A549 (cell line): ENCODE results near the gene ASB5. TPM values are rescaled to one million over a fixed set of nuclear protein-coding genes. Genes with fewer than 3 reads are reported as not detected.

Experiments
- ATAC-seq, 2 experiments: fragments of 200-7000 bp in 1 of 2; fragments of >200 bp in 1 of 2; cut with Nextera tagmentation in 1 of 2; cut with Tn5 transposase in 1 of 2; 3 replicates each; pipeline versions ENCODE4 v1.8.0 to v1.9.1; 2018 to 2020; ENCODE audit warnings: mild to moderate bottlenecking in 1 of 2, moderate library complexity in 1 of 2
- CTCF ChIA-PET: fragments of 300-600 bp; sonication (Branson Sonifier 250); formaldehyde crosslinking; extraction: SDS; loops from one replicate; lab custom pipeline; 2021; ENCODE audit warnings: antibody characterized with exemption, inconsistent platforms; lab: Yijun Ruan, JAX
- POLR2A ChIA-PET: fragments of 350-600 bp; formaldehyde crosslinking; extraction: SDS; loops from one replicate; lab custom pipeline; 2021; ENCODE audit warnings: antibody characterized with exemption, inconsistent platforms; lab: Yijun Ruan, JAX
- DNase-seq, 2 experiments: peaks; one replicate each; pipeline versions ENCODE4 v3.0.0 to v3.0.0-alpha.2; 2011 to 2016; ENCODE audit warnings: low read depth in 1 of 2, low spot score in 1 of 2
- FAIRE-seq: peaks from 2 replicates; lab custom pipeline; 2011; peaks lifted over from hg19 to GRCh38; lab: Jason Lieb, UNC
- H3K27ac ChIP-seq, 2 experiments: fragments of >200 bp; sonication (Bioruptor Twin); formaldehyde crosslinking; 3 replicates each; pipeline ENCODE4 v1.5.1; 2016 to 2017
- H3K4me1 ChIP-seq: fragments of >200 bp; sonication (Bioruptor Twin); formaldehyde crosslinking; 3 replicates; pipeline ENCODE4 v1.6.1; 2016
- H3K4me2 ChIP-seq: fragments of >200 bp; sonication (Bioruptor Twin); formaldehyde crosslinking; 3 replicates; pipeline ENCODE4 v1.6.1; 2016
- H3K4me3 ChIP-seq: fragments of >200 bp; sonication (Bioruptor Twin); formaldehyde crosslinking; 3 replicates; pipeline ENCODE4 v1.5.1; 2016
- H3K9me3 ChIP-seq: fragments of >200 bp; sonication (Bioruptor Twin); formaldehyde crosslinking; 3 replicates; pipeline ENCODE4 v1.6.1; 2016
- BHLHE40 ChIP-seq: IDR thresholded peaks from 2 replicates; pipeline ENCODE4 v1.6.1; 2012; ENCODE audit warnings: low read depth, low read length, inconsistent platforms
- CBX8 ChIP-seq: fragments of 200-600 bp; sonication (generic); IDR thresholded peaks from 2 replicates; pipeline ENCODE4 v1.6.1; 2016
- CHD2 ChIP-seq: fragments of 150-350 bp; IDR thresholded peaks from 2 replicates; pipeline ENCODE4 v1.6.1; 2014; ENCODE audit warnings: low read length; ENCODE audit not compliant: partially characterized antibody
- CHD4 ChIP-seq: fragments of 200-600 bp; sonication (generic); IDR thresholded peaks from 2 replicates; pipeline ENCODE4 v1.6.1; 2016; ENCODE audit warnings: antibody characterized with exemption, mild to moderate bottlenecking, borderline replicate concordance
- EHMT2 ChIP-seq: fragments of 200-600 bp; sonication (generic); IDR thresholded peaks from 2 replicates; pipeline ENCODE4 v1.6.1; 2016; ENCODE audit warnings: antibody characterized with exemption, low read depth, mild to moderate bottlenecking, moderate library complexity
- EP300 ChIP-seq, 2 experiments: fragments of >200 bp; sonication (Bioruptor Twin); formaldehyde crosslinking; IDR thresholded peaks; 2 replicates in 1 of 2; 3 replicates in 1 of 2; pipeline ENCODE4 v1.6.1; 2016 to 2017
- HDAC2 ChIP-seq: fragments of 200-600 bp; sonication (generic); IDR thresholded peaks from 2 replicates; pipeline ENCODE4 v1.6.1; 2016
- HEYL ChIP-seq: fragments of 250-450 bp; sonication (Bioruptor Pico); IDR thresholded peaks from 2 replicates; pipeline ENCODE4 v1.8.0; 2021; ENCODE audit warnings: mild to moderate bottlenecking, moderate library complexity
- HOXB5 ChIP-seq: fragments of 250-450 bp; sonication (Bioruptor Pico); IDR thresholded peaks from 2 replicates; pipeline ENCODE4 v1.5.0; 2020; ENCODE audit warnings: mild to moderate bottlenecking, moderate library complexity
- JUNB ChIP-seq: fragments of >200 bp; sonication (Bioruptor Twin); formaldehyde crosslinking; IDR thresholded peaks from 2 replicates; pipeline ENCODE4 v1.6.1; 2016
- KDM1A ChIP-seq: fragments of 200-600 bp; sonication (generic); IDR thresholded peaks from 2 replicates; pipeline ENCODE4 v1.6.1; 2016; ENCODE audit warnings: low read depth, mild to moderate bottlenecking
- MAFK ChIP-seq: fragments of 450-650 bp; IDR thresholded peaks from 2 replicates; pipeline ENCODE4 v1.6.1; 2014; ENCODE audit not compliant: partially characterized antibody
- NPAS2 ChIP-seq: fragments of 250-450 bp; sonication (Bioruptor Pico); IDR thresholded peaks from 2 replicates; pipeline ENCODE4 v1.8.0; 2022; ENCODE audit warnings: mild to moderate bottlenecking, moderate library complexity, borderline replicate concordance
- RAD21 ChIP-seq, 2 experiments: fragments of >200 bp in 1 of 2; sonication (Bioruptor Twin) in 1 of 2; formaldehyde crosslinking in 1 of 2; IDR thresholded peaks in 1 of 2; conservative IDR thresholded peaks in 1 of 2; 2 replicates in 1 of 2; 3 replicates in 1 of 2; pipeline ENCODE4 v1.6.1; 2012 to 2018; ENCODE audit warnings: inconsistent platforms in 1 of 2
- RFX5 ChIP-seq: fragments of 450-650 bp; IDR thresholded peaks from 2 replicates; pipeline ENCODE4 v1.7.1; 2014; ENCODE audit warnings: antibody characterized with exemption, mild to moderate bottlenecking, moderate library complexity
- RNF2 ChIP-seq: fragments of 200-600 bp; sonication (generic); IDR thresholded peaks from 2 replicates; pipeline ENCODE4 v1.6.1; 2016; ENCODE audit warnings: low read depth, mild to moderate bottlenecking, antibody characterized with exemption, moderate library complexity, borderline replicate concordance
- ZFP36 ChIP-seq: fragments of 450-650 bp; IDR thresholded peaks from 2 replicates; pipeline ENCODE4 v1.6.1; 2014; ENCODE audit warnings: borderline replicate concordance; ENCODE audit not compliant: partially characterized antibody
- ZNF302 ChIP-seq: fragments of 250-450 bp; sonication (Bioruptor Pico); IDR thresholded peaks from 2 replicates; pipeline ENCODE4 v1.9.0; 2021; ENCODE audit warnings: inconsistent platforms, mild to moderate bottlenecking, moderate library complexity
- WGBS: methylation state at CpG from one replicate; pipeline ENCODE4 v1.1.6; 2017; ENCODE audit errors: missing lambda C conversion rate; 5-methylcytosine and 5-hydroxymethylcytosine counted together
- polyA plus RNA-seq, 4 experiments: library from polyadenylated mRNA; depleted of rRNA in 3 of 4; stranded (reverse); fragments of >200 nt; fragmentation: RNase III in 1 of 4; extraction: RNeasy Plus Mini Kit Qiagen cat#74134 plus additional on column Dnase treatment in 1 of 4; gene quantifications; 2 replicates in 3 of 4; 3 replicates in 1 of 4; pipeline ENCODE4 v1.2.3, GENCODE V29; 2011 to 2017
- TF ChIP-seq, protein P1 (sequence below): fragments of >200 bp; sonication (Bioruptor Twin); formaldehyde crosslinking; IDR thresholded peaks from 2 replicates; pipeline ENCODE4 v1.6.1; 2016
- TF ChIP-seq, protein P2 (sequence below): IDR thresholded peaks from 2 replicates; pipeline ENCODE4 v1.6.1; 2012
- TF ChIP-seq, protein P3 (sequence below): fragments of 150-350 bp; IDR thresholded peaks from 2 replicates; pipeline ENCODE4 v1.6.1; 2014; ENCODE audit warnings: low read depth, mild to moderate bottlenecking, low read length
- TF ChIP-seq, protein P4 (sequence below): IDR thresholded peaks from 2 replicates; pipeline ENCODE4 v1.6.1; 2012; ENCODE audit warnings: low read depth, borderline replicate concordance
- TF ChIP-seq, protein P5 (sequence below): fragments of >200 bp; sonication (Bioruptor Twin); formaldehyde crosslinking; IDR thresholded peaks from 3 replicates; pipeline ENCODE4 v1.5.1; 2016
- TF ChIP-seq, protein P6 (sequence below): IDR thresholded peaks from 2 replicates; pipeline ENCODE4 v1.6.1; 2012
- TF ChIP-seq, protein P7 (sequence below): fragments of 250-450 bp; sonication (Bioruptor Pico); IDR thresholded peaks from 2 replicates; pipeline ENCODE4 v1.5.0; 2021; ENCODE audit warnings: mild to moderate bottlenecking, moderate library complexity, borderline replicate concordance

Gene ASB5
- polyA plus RNA-seq, 2 of the 4 experiments (the other 2 are of a cell fraction) = not detected

DNA sequence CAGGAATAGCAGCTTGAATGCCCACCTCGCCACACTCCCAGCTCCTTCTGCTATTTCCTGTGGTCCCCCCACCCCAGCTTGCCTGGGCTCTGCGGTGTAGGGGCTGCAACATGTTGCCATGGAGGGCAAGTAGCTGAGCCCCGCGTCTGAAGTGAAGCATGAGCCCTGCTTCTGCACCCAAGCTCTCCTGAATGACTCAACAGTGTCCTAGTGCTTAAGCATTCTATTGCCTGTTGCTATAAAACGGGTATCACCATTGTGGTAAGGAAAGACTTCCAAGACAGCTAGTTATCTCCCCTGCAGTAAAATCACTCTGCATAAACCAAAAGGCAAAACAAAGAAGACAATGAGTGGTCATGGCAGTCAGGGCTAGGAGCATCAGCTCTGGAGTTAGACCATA, 42.3 kb downstream of the ASB5 start:
- FAIRE-seq (no peak), ATAC-seq (no peak), DNase-seq (no peak)
- H3K27ac ChIP-seq = no peak overlapping the region
- ChIA-PET POLR2A (no interaction called here), CTCF (no interaction called here)
- no peak overlapping the region for H3K4me3 ChIP-seq
- no peak overlapping the region for H3K4me2 ChIP-seq
- H3K9me3 ChIP-seq = no peaks in the 10 kb centered on the region
- WGBS = 41% methylated on average over 5 of the region's 5 CpGs
- H3K4me1 ChIP-seq = no peaks in the 10 kb centered on the region
- no peak for TF ChIP-seq CBX8
- TF ChIP-seq, protein P1, sequence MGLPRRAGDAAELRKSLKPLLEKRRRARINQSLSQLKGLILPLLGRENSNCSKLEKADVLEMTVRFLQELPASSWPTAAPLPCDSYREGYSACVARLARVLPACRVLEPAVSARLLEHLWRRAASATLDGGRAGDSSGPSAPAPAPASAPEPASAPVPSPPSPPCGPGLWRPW = no peak
- no peak for TF ChIP-seq EHMT2
- TF ChIP-seq MAFK = no peak
- TF ChIP-seq ZFP36 = no peak
- TF ChIP-seq, protein P2, sequence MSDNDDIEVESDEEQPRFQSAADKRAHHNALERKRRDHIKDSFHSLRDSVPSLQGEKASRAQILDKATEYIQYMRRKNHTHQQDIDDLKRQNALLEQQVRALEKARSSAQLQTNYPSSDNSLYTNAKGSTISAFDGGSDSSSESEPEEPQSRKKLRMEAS = no peak
- no peak for TF ChIP-seq RFX5
- no peak for TF ChIP-seq RAD21 (conservative IDR thresholded peaks at IDR 0.05 in 1 of 2, IDR thresholded peaks at IDR 0.05 in 1 of 2)
- TF ChIP-seq, protein P3, sequence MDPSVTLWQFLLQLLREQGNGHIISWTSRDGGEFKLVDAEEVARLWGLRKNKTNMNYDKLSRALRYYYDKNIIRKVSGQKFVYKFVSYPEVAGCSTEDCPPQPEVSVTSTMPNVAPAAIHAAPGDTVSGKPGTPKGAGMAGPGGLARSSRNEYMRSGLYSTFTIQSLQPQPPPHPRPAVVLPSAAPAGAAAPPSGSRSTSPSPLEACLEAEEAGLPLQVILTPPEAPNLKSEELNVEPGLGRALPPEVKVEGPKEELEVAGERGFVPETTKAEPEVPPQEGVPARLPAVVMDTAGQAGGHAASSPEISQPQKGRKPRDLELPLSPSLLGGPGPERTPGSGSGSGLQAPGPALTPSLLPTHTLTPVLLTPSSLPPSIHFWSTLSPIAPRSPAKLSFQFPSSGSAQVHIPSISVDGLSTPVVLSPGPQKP = no peak
- TF ChIP-seq, protein P4, sequence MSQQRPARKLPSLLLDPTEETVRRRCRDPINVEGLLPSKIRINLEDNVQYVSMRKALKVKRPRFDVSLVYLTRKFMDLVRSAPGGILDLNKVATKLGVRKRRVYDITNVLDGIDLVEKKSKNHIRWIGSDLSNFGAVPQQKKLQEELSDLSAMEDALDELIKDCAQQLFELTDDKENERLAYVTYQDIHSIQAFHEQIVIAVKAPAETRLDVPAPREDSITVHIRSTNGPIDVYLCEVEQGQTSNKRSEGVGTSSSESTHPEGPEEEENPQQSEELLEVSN = no peak
- TF ChIP-seq KDM1A = no peak
- TF ChIP-seq BHLHE40 = no peak
- TF ChIP-seq, all 56 proteins: peak for 0

DNA sequence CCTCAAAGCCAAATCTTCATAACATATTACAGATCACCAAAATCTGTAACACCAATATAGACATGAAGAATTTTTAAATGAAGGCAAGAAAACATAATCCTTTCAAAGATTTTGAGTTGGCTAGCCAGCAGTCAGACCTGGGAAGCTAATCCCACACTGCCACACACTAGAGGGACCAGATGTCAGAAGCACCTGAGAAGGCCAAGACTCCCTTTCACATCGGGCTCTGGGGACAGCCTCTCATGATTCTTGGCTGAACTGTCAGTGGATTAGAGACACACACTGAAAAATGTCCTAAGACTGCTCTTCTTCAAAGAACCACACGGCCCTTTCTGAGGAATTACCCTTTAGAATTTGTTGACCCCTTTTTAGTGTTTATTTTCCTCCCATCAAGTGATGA, 45.5 kb downstream of the ASB5 start:
- ChIA-PET CTCF (interaction anchor here (1.5 kb wide), 1 partner anchor 15 kb away, joined by 3 read pairs; no protein-coding TSS in a partner anchor), POLR2A (no interaction called here)
- no peak for DNase-seq
- Histone ChIP-seq H3K27ac (no peak overlapping the region), H3K4me3 (no peak overlapping the region), H3K4me1 (no peaks in the 10 kb centered on the region), H3K9me3 (no peaks in the 10 kb centered on the region), H3K4me2 (no peak overlapping the region)
- FAIRE-seq = no peak
- no peak for ATAC-seq
- 49% methylated on average over 2 of the region's 2 CpGs for WGBS
- no peak for TF ChIP-seq CHD4
- TF ChIP-seq, protein P3 = no peak
- TF ChIP-seq HDAC2 = no peak
- TF ChIP-seq RNF2 = no peak
- TF ChIP-seq CHD2 = no peak
- no peak for TF ChIP-seq NPAS2

DNA sequence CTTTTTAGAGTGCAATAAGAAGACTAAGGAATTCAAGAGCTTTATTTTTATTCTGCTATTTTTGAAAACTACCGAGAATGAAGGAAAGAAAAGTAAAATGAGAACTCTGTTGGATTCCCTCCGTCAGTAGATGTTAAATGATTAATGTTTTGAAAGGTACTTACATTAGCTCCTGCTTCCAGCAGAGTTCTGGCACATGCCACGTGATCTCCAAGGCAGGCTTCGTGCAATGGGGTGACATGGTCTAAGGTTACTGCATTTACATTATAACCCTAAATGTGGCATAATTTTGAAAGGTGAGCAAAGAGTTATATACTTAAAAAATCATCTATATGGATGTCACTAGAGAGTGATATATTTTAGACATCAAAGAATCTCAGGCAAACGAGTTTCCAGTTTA, 46.9 kb downstream of the ASB5 start:
- Histone ChIP-seq H3K9me3 (no peaks in the 10 kb centered on the region), H3K4me1 (no peaks in the 10 kb centered on the region), H3K4me3 (no peak overlapping the region), H3K4me2 (no peak overlapping the region), H3K27ac (no peak overlapping the region)
- ChIA-PET CTCF (no interaction called here), POLR2A (no interaction called here)
- ATAC-seq (no peak), FAIRE-seq (no peak), DNase-seq (no peak)
- WGBS = 54% methylated on average over 5 of the region's 5 CpGs
- TF ChIP-seq MAFK (no peak), RAD21 (conservative IDR thresholded peaks at IDR 0.05 in 1 of 2, IDR thresholded peaks at IDR 0.05 in 1 of 2) (no peak), HEYL (CRISPR knock-in tag) (no peak), HOXB5 (CRISPR knock-in tag) (no peak), NPAS2 (no peak), EHMT2 (no peak), ZNF302 (CRISPR knock-in tag) (no peak), ZFP36 (no peak), JUNB (no peak), EP300 (IDR thresholded peaks at IDR 0.05) (no peak)
- TF ChIP-seq, protein P5, sequence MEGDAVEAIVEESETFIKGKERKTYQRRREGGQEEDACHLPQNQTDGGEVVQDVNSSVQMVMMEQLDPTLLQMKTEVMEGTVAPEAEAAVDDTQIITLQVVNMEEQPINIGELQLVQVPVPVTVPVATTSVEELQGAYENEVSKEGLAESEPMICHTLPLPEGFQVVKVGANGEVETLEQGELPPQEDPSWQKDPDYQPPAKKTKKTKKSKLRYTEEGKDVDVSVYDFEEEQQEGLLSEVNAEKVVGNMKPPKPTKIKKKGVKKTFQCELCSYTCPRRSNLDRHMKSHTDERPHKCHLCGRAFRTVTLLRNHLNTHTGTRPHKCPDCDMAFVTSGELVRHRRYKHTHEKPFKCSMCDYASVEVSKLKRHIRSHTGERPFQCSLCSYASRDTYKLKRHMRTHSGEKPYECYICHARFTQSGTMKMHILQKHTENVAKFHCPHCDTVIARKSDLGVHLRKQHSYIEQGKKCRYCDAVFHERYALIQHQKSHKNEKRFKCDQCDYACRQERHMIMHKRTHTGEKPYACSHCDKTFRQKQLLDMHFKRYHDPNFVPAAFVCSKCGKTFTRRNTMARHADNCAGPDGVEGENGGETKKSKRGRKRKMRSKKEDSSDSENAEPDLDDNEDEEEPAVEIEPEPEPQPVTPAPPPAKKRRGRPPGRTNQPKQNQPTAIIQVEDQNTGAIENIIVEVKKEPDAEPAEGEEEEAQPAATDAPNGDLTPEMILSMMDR = no peak
- TF ChIP-seq, protein P6, sequence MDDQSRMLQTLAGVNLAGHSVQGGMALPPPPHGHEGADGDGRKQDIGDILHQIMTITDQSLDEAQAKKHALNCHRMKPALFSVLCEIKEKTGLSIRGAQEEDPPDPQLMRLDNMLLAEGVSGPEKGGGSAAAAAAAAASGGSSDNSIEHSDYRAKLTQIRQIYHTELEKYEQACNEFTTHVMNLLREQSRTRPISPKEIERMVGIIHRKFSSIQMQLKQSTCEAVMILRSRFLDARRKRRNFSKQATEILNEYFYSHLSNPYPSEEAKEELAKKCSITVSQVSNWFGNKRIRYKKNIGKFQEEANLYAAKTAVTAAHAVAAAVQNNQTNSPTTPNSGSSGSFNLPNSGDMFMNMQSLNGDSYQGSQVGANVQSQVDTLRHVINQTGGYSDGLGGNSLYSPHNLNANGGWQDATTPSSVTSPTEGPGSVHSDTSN = no peak
- TF ChIP-seq, protein P7, sequence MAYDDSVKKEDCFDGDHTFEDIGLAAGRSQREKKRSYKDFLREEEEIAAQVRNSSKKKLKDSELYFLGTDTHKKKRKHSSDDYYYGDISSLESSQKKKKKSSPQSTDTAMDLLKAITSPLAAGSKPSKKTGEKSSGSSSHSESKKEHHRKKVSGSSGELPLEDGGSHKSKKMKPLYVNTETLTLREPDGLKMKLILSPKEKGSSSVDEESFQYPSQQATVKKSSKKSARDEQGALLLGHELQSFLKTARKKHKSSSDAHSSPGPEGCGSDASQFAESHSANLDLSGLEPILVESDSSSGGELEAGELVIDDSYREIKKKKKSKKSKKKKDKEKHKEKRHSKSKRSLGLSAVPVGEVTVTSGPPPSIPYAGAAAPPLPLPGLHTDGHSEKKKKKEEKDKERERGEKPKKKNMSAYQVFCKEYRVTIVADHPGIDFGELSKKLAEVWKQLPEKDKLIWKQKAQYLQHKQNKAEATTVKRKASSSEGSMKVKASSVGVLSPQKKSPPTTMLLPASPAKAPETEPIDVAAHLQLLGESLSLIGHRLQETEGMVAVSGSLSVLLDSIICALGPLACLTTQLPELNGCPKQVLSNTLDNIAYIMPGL (CRISPR knock-in tag) = no peak
